ENCODE results near the gene MTREX.

Gene MTREX

DNA sequence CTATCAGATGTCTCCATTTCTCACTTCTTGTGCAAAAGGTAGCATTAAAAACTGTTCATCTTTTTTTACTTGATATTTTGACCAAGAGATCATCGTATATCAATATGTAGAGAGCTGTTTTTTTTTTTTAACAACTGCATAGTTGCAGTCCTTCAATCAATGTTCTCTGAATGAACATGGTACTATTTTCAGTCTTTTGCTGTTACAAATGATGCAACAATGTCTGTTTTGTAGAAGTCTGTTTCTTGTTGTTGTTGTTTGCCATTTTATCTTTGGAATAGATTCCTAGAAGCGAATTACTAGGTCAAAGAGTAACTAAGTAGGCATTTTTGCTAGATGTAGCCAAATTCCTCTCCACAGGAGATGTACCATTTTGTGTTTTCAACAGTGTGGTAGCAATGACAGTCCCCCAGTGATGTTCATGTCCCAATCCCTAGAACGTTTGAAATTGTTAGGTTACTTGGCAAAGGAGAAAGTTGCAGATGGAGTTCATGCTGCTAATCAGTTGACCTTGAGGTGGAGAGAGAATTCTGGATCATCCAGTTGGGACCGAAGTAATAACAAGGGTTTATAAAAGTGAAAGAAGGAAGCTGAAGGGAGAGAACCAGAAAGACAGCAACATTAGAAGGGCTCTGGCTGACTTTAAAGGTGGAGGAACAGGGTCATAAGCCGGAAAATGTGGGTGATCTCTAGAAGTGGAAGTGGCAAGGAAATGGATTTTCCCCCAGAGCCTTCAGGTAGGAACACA is 6.3 kb downstream of the MTREX start:
- TF ChIP-seq SIN3A (IDR thresholded peaks at IDR 0.05; ENCODE audit: borderline replicate concordance, insufficient read depth, low read length): no peak
- TF ChIP-seq POLR2AphosphoS5 (IDR thresholded peaks at IDR 0.05; ENCODE audit: low read depth, low read length): no peak
- no peak for TF ChIP-seq TAF1 (IDR thresholded peaks at IDR 0.05; ENCODE audit: borderline replicate concordance, insufficient read depth, low read length)
- no peak for TF ChIP-seq FOXP2 (optimal IDR thresholded peaks at IDR 0.05; ENCODE audit: borderline replicate concordance, extremely low read depth, extremely low read length, insufficient read depth)
- TF ChIP-seq, protein P1, sequence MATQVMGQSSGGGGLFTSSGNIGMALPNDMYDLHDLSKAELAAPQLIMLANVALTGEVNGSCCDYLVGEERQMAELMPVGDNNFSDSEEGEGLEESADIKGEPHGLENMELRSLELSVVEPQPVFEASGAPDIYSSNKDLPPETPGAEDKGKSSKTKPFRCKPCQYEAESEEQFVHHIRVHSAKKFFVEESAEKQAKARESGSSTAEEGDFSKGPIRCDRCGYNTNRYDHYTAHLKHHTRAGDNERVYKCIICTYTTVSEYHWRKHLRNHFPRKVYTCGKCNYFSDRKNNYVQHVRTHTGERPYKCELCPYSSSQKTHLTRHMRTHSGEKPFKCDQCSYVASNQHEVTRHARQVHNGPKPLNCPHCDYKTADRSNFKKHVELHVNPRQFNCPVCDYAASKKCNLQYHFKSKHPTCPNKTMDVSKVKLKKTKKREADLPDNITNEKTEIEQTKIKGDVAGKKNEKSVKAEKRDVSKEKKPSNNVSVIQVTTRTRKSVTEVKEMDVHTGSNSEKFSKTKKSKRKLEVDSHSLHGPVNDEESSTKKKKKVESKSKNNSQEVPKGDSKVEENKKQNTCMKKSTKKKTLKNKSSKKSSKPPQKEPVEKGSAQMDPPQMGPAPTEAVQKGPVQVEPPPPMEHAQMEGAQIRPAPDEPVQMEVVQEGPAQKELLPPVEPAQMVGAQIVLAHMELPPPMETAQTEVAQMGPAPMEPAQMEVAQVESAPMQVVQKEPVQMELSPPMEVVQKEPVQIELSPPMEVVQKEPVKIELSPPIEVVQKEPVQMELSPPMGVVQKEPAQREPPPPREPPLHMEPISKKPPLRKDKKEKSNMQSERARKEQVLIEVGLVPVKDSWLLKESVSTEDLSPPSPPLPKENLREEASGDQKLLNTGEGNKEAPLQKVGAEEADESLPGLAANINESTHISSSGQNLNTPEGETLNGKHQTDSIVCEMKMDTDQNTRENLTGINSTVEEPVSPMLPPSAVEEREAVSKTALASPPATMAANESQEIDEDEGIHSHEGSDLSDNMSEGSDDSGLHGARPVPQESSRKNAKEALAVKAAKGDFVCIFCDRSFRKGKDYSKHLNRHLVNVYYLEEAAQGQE (IDR thresholded peaks at IDR 0.05; ENCODE audit: insufficient read depth in 1 of 2, low read depth in 2 of 2, low read length in 2 of 2): no peak

DNA sequence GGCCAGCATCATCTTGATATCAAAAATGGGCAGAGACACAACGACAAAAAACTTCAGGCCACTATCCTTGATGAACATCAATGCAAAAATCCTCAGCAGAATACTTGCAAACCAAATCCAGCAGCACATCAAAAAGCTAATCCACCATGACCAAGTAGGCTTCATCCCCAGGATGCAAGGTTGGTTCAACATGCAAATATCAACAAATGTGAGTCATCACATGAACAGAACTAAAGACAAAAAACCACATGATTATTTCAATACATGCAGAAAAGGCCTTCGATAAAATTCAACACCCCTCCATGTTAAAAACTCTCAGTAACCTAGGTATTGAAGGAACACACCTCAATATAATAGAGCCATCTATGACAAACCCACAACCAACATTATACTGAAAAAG is 8.5 kb downstream of the MTREX start:
- TF ChIP-seq SIN3A (IDR thresholded peaks at IDR 0.05; ENCODE audit: borderline replicate concordance, insufficient read depth, low read length) (no peak), TAF1 (IDR thresholded peaks at IDR 0.05; ENCODE audit: borderline replicate concordance, insufficient read depth, low read length) (no peak), FOXP2 (optimal IDR thresholded peaks at IDR 0.05; ENCODE audit: borderline replicate concordance, extremely low read depth, extremely low read length, insufficient read depth) (no peak), POLR2AphosphoS5 (IDR thresholded peaks at IDR 0.05; ENCODE audit: low read depth, low read length) (no peak)
- TF ChIP-seq, protein P1 (IDR thresholded peaks at IDR 0.05; ENCODE audit: insufficient read depth in 1 of 2, low read depth in 2 of 2, low read length in 2 of 2): no peak

DNA sequence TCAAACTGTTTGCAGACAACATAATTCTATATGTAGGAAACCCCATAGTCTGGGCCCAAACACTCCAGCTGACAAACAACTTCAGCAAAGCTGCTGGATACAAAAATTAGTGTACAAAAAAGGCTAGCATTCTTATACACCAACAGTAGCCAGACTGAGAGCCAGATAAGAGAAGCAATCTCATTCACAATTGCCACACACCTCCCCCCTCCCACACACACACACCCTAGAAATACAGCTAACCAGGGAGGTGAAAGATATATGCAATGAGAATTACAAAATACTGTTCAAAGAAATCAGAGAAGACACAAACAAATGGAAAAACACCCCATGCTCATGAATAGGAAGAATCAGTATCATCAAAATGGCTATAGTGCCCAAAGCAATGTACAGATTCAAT is 9.0 kb downstream of the MTREX start:
- no peak for TF ChIP-seq FOXP2 (optimal IDR thresholded peaks at IDR 0.05; ENCODE audit: borderline replicate concordance, extremely low read depth, extremely low read length, insufficient read depth)
- no peak for TF ChIP-seq SIN3A (IDR thresholded peaks at IDR 0.05; ENCODE audit: borderline replicate concordance, insufficient read depth, low read length)
- TF ChIP-seq, protein P1 (IDR thresholded peaks at IDR 0.05; ENCODE audit: insufficient read depth in 1 of 2, low read depth in 2 of 2, low read length in 2 of 2): no peak
- no peak for TF ChIP-seq TAF1 (IDR thresholded peaks at IDR 0.05; ENCODE audit: borderline replicate concordance, insufficient read depth, low read length)
- no peak for TF ChIP-seq POLR2AphosphoS5 (IDR thresholded peaks at IDR 0.05; ENCODE audit: low read depth, low read length)

DNA sequence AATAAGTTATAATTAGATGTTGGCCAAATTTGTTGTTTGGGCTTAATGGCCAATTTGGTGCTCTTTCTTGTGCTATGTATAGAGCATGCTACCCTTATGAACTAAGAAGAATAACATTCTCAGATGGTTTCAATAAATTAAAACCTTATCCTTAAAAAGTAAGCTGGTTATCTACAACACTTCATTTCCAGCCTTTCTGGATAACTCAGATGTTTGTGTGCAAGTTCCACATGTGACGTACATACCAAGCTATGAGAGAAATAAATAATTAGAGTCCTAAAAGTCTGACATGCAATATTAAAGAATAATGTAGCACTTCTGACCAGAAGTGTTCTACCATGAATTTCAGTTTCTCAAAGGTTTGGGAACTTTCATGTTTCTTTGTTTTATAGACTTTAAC is 11.7 kb downstream of the MTREX start:
- TF ChIP-seq TAF1 (IDR thresholded peaks at IDR 0.05; ENCODE audit: borderline replicate concordance, insufficient read depth, low read length) (no peak), SIN3A (IDR thresholded peaks at IDR 0.05; ENCODE audit: borderline replicate concordance, insufficient read depth, low read length) (no peak), POLR2AphosphoS5 (IDR thresholded peaks at IDR 0.05; ENCODE audit: low read depth, low read length) (no peak), FOXP2 (optimal IDR thresholded peaks at IDR 0.05; ENCODE audit: borderline replicate concordance, extremely low read depth, extremely low read length, insufficient read depth) (no peak)
- TF ChIP-seq, protein P1 (IDR thresholded peaks at IDR 0.05; ENCODE audit: insufficient read depth in 1 of 2, low read depth in 2 of 2, low read length in 2 of 2): no peak
